NCI-H187 (cell line): Measurements from ENCODE around the gene NAXD.
A peak's percentile ranks its signal among the peaks of the same experiment; 100 is the strongest.
"Not testable (repeated sequence)": the region's sequence is repeated elsewhere in the genome, so short reads cannot be mapped to it uniquely, and the experiment has no call there.

Experiments used
- DNase-seq, 2 experiments: peaks; one replicate each; lab custom pipeline; 2025; lab: John Stamatoyannopoulos, UW

The NAXD gene

DNA sequence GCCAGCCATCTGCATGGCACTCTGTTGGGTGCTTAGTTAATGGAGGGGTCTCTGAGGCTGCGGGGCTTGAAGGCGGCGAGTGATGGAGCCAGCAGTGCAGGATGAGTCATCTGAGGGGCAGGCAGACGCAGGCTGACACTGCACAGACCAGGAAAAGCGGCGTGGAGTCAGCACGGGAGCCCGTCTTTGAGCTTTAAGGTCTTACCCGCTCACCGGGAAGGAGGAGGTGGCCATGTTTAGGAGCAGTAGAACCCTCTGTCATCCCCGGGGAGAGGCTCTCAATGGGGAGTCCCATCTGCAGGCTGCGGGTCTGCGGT is 13.1 kb downstream of the NAXD start:
- no peak for DNase-seq

DNA sequence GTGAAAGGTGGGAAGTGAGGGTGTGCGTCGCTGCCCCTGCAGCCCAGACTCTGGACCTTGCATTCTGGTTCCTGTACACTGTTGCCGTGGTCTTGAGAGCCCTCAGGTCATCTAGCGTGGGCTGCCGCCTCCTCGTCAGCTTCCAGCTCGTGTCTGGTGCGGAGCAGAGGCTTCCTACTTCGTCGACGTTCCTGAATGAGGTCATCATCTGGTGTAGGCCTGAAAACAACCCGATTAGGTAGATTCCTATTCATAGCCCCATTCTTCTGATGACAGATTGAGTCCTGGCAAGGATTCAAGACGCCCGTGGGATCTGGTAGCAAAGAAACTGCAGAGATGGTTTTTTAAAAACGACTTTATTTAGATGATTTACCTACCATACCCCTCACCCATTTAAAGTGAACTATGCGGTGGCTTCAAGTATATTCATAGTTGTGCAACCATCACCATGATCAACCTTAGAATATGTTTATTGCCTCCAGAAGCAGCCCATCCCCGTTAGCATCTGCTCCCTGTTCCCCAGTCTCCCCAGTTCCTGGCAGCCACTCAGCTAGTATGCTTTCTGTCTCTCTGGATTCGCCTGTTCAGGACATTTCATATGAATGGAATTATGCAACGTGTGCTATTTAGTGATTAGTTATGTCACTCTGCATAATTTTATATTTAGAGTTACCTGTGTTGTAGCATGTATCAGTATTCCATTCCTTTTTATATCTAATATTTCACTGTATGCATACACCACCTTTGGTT is 13.8 kb downstream of the NAXD start:
- DNase-seq = no peak

DNA sequence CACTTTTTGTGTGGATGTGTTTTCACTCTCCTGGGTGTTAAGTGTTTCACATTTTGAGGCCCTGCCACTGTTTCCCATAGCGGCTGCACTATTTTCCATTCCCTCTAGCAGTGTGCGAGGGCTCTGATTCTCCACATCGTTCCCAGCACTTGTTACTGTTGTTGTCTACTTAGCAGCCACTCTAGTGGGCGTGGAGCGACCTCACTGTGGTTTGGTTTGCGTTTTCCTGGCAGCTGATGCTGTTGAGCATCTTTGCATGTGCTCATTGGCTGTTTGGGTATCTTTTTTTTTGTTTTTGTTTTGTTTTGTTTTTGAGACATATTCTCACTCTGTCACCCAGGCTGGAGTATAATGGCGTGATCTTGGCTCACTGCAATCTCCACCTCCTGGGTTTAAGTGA is 14.4 kb downstream of the NAXD start:
- no peak for DNase-seq

DNA sequence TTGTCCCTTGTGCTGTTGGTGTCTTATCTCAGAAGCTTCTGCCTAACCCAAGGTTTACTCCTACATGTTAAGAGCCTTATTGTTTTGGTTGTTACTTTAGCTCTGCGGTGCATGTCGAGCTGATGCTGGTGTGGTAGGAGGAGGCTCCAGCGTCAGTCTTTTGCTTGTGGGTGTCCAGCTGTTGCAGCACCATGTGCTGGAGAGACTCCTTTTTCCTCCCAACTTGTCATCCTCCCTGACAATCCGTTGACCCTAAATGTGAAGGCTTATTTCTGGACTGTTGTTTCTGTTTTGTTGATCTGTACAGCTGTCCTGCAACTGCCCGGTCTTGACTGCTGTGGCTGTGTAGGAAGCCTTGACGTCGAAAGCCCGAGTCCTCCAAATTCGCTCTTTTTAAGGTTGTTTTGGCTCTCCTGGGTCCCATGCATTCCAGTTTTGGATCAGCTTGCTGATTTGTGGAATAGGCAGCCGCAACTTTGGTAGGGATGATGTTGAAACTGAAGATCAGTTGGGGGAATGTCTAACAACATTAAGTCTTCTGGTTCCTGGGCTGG is 15.3 kb downstream of the NAXD start:
- DNase-seq = no peak

DNA sequence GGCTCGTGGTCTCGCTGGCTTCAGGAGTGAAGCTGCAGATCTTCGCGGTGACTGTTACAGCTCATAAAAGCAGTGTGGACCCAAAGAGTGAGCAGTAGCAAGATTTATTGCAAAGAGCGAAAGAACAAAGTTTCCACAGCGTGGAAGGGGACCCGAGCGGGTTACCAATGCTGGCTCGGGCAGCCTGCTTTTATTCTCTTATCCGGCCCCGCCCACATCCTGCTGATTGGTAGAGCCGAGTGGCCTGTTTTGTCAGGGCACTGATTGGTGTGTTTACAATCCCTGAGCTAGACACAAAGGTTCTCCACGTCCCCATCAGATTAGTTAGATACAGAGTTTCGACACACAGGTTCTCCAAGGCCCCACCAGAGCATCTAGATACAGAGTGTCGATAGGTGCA is 16.9 kb downstream of the NAXD start:
- DNase-seq = not testable (repeated sequence)

DNA sequence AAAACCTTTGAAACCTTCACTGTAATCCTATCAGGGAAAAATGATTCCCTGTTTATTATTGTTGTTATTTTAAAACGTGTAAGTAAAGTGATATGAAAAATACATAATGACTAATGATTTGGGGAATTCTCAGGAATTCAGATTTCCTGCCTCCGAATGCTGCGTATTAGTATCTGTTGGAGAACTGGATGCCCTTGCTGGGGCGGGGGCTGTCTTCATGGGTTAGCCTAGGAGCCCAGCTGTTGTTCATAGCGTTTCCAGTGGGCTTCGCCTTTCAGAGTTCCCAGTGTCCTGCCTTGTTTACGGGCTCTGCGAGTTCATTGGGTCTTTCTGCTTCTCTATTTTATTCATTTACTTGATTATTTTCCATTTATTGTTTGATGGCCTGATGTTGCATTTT is 18.4 kb downstream of the NAXD start:
- DNase-seq = no peak

DNA sequence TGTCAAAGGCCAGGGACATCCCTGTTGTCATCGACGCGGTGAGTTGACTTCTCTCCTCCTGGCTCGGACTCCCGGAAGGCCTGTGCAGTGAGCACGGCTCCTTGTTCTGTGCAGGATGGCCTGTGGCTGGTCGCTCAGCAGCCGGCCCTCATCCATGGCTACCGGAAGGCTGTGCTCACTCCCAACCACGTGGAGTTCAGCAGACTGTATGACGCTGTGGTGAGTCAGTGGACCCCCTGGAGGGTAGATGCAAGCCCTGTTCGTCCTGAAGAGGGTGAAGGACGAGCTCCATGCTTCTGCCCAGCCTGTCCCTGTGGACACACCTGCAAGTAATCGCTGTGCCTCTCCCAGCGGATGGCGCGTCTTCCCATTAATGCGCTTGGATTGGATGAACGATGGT is 19.2 kb downstream of the NAXD start:
- DNase-seq = no peak

DNA sequence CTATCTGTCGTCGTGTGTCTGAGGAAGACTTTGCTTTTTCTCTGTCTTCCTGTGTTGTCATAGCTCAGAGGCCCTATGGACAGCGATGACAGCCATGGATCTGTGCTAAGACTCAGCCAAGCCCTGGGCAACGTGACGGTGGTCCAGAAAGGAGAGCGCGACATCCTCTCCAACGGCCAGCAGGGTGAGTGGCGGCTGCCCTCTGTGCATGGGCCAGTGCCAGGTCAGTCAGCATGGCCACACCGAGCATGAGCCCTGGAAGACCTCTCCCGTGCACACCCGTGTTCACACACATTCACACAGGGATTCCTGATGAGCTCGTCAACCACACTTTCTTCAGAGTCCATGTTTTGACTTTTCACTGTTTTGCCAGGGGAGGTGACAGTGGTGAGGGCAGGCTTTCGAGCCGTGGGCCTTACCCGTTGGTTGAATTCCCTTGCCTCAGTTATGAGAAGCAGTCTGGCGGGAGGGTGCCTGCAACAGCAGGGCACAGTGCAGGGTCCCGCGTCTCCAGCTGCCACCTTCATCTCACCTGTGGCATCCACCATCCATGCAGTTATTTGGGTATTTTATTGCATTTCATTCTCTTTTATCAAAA is 20.2 kb downstream of the NAXD start:
- no peak for DNase-seq

DNA sequence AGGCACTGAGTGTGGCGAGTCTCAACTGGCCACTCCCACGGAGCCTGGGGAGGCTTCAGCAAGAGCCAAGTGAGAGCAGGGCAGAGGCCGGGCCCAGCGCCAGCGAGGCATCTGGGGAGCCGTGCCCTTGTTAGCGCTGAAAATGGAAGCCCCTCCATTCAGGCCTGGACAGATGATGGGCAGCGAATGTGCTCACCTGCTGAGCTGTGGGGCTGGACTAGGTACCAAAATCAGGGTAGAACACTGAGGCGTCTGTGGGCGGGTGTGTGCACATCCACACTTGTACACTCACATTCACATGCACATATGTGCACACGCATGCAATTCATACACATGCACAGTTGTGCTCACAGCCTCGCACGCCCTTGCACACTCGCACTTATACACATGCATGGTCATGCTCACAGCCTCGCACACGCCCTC is 20.7 kb downstream of the NAXD start:
- no peak for DNase-seq

DNA sequence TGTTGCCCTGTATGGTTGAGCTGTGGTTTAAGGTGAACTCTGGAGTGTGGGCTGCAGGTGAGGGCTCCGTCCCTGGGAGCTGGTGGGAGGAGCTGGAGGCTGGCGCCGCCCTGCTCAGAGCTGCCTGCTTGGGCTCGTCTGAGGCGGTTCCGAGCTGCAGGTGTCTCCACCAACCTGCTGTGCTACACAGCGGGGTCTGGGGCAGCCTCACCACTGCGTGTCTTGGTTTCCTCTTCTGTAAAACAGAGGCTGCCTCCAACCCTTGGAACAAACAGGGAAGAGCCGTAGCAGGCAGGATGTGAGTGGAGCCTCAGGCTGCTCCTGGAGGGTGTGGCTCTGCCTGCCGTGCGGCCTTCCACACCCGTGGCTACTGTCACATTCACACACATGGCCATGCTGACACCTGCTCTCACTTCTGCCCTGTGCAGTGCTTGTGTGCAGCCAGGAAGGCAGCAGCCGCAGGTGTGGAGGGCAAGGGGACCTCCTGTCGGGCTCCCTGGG is 21.4 kb downstream of the NAXD start:
- peak; percentile 83 to 85 for DNase-seq

DNA sequence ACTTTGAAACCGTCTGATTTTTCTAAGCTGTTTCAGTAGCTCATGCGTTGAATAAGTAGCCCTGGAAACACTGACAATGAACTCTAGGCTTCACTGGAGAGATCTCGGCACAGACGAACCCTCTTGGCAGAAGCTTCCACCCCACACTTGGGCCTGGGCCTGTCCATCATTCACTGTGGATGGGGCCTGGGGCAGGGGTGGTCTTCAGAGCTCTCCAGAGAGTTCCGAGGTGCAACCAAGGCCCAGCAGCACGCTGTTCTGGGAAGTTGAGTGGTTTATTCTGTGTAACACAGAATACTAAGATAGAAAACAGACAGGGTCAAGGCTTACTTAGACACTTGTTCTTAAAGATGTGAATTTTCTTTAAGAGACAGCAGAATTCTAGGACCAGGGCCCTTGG is 21.9 kb downstream of the NAXD start:
- DNase-seq = no peak

DNA sequence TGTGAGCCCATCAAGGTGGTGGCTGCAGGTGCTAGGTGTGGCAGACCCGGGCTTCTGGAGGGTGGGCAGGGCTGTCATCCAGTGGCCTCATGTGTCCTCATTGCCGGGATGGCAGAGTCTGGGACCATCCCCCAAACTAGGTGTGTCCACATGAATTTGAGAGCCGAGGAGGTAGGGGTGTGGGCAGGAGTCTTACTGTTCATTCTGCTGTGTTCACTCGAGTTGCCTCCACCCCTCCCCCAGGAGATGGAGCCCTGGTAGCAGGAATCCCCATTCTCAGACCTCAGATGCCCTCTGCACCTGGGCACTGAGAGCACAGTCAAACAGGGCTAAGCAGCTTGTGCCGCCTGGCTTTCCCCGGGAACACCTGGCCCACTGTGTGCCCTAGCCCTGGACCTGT is 22.4 kb downstream of the NAXD start:
- no peak for DNase-seq

DNA sequence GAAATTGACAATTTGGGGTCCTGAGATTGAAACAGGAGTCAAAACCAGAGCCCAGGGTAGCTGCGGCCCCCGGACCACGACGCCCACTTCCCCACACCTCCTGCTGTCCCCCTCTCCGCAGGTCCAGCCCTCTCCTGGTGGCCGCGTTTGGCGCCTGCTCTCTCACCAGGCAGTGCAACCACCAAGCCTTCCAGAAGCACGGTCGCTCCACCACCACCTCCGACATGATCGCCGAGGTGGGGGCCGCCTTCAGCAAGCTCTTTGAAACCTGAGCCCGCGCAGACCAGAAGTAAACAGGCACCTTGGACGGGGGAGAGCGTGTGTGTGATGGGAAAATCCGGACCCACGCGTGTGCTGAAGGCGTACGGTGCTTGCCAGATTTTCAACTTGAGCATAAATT is 22.9 kb downstream of the NAXD start:
- no peak for DNase-seq

DNA sequence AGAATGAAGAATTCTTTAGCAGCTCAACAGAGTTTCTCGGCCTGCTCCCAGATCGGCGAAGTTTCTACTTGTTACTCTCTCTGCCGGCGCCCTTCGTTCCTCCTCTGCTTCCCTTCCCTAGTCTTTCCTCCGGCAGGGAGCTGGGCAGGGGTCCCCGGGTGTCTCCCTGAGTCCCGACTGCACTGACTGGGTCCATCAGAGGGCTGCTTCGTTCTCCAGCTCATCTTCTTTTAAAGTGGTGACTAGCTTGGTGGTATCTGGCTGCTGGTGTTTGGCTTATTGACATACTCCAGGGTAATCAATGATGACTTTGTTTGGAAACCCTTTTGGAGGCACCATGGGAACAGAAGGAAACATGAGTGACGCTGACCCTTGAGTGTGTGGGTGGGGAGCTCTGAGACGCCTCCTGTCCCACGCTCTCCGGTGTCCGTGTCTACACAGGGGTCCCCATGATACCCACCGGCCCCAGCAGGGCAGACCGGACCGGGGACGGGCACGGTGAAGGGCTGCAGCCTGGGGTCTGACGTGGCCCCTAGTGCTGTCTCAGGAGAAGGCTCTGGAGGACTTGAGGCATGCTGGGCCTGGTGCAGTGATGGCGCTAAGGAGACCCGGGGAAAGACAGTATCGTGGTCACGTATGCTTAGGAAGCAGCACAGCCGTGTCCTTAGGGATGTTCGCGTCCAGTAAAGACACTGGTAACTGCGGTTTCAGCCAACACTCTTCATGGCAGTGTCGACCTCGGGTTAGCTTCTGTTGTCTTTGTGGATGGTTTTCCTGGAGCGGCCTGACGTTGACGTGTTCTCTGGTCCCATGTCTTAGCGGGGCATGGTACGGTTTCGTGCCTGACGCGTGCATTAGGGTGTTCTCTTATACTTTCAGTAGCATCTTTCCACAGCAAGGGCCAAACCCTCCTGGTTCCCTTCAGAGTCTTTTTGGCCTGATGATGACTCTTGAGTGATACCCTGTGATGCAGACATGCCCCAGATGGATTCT is 23.8 kb downstream of the NAXD start:
- DNase-seq = no peak

DNA sequence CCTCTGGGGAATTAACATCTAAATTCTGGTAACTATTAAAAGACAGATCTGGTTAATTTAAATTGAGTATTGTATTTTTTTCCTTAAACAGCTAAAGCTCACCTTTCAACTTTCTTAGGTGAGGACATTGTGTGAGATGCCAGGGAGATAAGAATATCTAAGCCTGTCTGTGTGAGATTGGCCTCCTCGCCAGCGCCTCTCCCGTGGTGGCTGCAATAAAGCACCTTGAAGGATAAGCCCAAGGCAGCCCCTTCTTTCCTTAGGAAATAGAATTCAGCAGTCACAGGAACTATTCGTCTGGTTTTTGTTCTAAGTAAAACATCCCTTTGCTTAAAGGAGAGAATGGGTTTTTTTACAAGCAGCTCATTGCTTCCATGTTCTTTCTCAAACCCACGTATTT is 24.6 kb downstream of the NAXD start:
- no peak for DNase-seq

DNA sequence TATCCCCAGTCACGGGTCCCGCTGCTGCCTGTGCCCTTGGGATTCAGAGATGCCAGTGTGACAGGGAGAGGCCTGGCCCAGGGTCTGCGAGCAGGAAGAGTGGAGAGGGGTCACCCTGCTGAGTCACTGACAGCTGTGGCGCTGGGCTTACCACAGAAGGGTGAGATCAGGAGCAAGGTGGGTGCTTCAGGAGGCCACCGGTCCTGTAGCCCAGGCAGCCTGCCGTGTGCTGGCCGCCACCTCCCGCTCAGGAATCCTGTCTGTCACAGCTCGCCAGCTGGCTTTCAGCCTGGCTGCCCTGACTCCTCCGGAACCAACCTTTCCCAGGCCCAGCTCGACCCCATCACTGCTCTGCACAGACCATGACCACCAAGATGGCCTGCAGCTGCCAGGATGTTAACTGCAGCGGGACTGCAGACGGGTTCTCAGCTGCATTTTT is 25.3 kb downstream of the NAXD start:
- DNase-seq = no peak

DNA sequence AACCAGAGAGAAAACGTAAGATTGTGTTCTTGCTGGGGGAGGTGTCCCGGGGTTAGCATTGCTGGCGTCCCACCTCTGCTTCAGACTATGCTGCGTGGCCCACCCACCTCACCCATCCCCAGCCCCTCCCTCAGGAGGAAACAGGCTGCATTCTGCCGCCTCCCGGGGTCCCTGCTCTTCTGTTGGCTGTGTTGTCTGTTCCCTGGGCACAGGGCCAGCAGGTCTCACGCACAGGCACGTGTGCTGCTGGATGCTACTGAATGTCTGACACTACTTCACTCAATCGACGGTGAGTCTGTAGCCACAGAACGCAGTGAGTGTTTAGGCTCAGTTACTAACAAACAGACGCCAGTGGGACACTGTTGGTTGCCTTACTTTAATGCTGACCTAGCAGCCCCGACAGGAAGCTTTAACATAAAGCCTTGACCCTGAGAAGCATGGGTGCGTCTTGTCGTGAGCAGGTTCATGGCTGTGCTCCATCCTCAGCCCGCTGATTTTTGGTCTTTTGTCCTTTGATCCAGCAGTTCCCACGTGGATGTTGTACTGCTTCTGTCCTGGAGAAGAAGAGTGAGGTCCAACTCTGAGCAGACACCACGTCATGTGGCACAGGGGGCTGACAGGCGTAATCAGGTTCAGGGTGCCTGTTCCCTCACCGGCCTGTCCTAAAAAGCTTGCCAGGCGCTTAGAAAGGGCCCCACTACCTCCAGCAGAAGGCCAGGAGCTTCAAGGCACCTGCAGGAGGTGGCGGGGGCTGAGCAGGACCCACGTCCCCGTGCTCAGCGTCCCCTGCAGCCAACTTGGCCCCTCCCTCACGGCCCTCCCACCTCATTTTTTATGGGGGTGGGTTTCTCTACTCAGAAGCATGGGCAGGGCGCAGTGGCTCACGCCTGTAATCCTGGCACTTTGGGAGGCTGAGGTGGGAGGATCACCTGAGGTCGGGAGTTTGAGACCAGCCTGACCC is 26.0 kb downstream of the NAXD start:
- no peak for DNase-seq

DNA sequence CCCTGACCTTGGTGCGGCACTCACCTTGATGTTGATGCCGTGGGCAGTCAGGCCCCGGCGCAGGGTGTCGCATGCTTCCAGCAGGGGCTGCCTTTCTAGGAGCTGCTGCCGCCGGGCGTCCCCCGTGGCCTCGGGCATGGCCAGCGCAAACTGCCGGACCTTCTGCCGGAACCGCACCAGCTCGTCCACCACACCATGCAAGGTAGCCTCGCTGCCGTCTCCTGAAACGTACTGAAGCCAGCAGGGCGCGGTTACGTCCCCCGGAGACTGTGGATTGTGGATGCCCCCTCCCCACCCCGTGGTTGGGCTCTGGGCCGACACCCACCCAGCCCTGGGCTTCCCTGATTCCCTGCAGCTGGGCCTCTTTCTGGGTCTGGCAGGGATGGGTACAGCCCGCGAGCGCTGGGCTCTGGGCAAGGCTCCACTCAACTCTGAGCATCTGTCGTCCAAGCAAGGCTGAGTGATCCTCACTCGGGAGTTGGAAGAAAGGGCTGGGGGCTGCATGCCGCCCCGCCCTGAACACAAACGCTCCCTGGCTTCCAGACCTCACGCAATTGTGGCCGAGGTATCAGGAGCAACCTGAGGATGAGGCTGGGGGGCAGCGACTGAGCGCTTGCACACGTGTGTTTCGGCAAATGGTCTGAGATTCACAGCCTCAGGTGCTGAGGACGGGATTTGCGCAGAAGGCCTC is 27.1 kb downstream of the NAXD start:
- no peak for DNase-seq

DNA sequence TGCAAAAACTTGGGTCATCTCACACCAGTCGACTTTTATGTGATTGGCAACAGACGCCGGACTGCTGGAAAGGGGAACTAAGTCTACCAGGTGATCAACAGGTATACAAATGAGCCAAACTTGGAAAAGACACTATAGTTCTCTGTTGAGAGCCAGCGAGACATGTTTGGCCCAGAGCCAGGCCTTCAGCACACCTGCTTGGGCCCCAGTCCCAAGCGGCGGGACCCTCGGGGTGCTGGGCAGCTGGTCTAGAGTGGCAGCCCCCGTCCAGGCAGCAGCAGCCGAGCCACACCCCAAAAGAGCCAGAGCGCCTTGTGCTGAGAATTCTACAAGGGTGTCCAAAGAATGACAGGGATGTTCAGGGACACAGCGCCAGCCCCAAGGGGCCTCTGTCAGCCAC is 28.0 kb downstream of the NAXD start:
- DNase-seq = no peak

DNA sequence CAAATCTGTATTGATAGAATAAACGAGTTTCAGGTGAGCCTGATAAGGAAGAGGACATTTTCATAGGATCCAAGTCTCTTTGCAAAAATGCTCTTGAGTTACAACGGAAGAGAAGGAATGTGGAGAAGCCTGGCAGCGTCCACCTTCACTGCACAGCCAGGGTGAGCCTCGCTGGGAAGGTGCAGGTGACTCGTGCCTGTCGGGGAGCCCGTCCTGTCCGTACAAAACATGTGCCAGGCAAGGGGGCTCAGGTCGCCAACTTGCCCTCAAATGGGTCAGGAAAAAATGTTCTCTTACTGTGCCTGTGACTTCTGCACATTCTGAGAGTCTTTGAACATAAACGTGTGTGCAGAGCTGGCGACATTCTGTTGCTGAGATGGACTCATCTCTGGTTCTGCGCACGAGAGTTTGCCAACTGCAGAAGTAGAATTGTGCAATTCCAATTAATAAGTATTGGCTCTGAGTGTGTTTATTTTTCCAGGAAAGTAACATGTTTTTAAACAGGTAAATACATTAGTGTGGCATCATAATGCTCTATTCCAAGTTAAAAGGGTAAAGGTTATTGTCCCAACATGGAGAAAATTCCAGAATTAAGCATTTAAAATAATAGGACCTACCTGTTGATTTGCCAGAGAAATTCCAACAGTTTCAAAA is 28.6 kb downstream of the NAXD start:
- no peak for DNase-seq
